GM13976 (cell line): ENCODE measurements around the gene ARMH3.
A peak's percentile ranks its signal among the peaks of the same experiment; 100 is the strongest.

Experiments
- DNase-seq: peaks from one replicate; pipeline ENCODE4 v3.0.0; 2012; ENCODE audit warnings: low spot score
- in situ Hi-C: fragments of 300-500 bp; cut with MboI; formaldehyde crosslinking; loops from one replicate; pipeline ENCODE4 v1.12.0; 2022; ENCODE audit warnings: low sequenced_read_pairs, mixed read lengths, inconsistent platforms; ENCODE audit not compliant: unreplicated experiment
- TF ChIP-seq, protein P1 (sequence below): IDR thresholded peaks from 2 replicates; pipeline ENCODE4 v1.5.1; 2012; ENCODE audit warnings: borderline replicate concordance, mild to moderate bottlenecking; ENCODE audit not compliant: insufficient read depth; ENCODE audit errors: extremely low read depth, missing control alignments, control extremely low read depth

The ARMH3 gene

DNA sequence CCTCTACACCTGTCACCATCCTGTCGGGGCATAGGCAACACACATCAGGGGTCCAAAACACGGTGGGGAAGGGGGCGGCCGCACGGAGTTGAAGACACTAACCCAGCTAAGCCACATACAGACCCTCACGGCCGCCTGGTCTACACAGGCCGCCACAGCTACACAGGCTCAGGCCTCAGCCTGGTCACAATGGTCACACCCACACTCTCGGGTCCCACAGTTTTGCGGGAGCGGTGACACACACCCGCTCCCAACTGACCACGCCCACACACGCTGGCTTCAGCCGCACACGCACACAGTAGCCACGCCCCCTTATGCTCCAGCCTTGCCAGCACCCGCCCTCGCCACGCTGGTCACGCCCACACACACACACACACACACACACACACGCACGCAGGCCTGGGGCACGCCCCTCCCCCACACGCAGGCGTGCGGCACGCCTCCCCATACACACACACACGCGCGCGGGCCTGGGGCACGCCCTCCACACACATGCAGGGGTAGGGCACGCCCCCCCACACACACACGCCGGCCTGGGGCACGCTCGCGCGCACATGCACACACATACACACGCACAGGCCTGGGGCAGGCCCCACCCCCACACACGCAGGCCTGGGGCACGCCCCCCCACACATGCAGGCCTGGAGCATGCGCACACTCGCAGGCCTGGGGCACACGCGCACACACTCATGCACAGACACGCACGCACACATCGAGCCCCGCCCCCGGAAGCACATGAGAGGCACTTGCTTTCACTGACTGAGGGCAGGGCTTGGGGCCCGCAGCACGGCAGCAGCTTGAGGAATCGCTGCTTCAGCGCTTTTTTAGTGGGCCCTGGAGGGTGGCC lies 225.4 kb downstream of the ARMH3 start:
- peak; percentile 90 for DNase-seq
- in situ Hi-C loops, result no loop called here

DNA sequence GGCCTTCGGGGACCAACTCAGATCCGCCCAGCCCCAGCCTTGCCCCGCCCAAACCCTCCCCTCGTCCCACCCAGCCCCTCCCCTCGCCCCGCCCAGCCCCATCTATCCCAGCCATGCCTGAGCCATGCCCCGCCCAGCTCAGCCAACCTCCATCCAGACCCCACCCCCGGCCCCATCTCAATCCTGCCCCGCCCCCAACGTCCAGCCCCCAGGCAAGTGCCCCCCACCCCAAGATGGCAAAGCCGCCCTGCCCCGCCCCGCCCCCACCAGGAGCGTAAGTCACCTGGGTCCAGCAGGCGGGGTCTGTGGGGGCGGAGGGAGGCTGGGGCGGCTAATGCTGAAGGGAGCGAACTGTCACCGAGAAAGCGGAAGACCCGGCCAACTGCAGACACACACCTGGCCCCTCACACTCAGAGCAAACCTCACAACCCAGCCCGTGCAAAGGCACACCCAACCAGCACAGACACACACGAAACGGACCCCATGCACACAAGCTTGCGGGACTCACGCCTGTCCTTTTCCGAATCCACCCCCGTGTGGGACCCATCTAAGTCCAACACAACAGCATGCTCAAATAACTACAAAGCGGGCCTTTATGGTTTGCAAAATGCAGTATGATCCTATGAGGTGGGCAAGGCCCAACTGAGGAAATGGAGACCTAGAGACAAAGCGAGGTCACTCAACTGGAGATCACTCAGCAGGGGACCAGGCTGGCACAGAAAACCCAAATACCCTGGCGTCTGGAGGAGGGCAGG lies 226.2 kb downstream of the ARMH3 start:
- TF ChIP-seq, protein P1, sequence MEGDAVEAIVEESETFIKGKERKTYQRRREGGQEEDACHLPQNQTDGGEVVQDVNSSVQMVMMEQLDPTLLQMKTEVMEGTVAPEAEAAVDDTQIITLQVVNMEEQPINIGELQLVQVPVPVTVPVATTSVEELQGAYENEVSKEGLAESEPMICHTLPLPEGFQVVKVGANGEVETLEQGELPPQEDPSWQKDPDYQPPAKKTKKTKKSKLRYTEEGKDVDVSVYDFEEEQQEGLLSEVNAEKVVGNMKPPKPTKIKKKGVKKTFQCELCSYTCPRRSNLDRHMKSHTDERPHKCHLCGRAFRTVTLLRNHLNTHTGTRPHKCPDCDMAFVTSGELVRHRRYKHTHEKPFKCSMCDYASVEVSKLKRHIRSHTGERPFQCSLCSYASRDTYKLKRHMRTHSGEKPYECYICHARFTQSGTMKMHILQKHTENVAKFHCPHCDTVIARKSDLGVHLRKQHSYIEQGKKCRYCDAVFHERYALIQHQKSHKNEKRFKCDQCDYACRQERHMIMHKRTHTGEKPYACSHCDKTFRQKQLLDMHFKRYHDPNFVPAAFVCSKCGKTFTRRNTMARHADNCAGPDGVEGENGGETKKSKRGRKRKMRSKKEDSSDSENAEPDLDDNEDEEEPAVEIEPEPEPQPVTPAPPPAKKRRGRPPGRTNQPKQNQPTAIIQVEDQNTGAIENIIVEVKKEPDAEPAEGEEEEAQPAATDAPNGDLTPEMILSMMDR, result no peak
- in situ Hi-C loops, result no loop called here
- DNase-seq, result peak; percentile 97

More for the DNA sequence above, 225.4 kb downstream of the ARMH3 start:
- TF ChIP-seq, protein P1, result no peak

DNA sequence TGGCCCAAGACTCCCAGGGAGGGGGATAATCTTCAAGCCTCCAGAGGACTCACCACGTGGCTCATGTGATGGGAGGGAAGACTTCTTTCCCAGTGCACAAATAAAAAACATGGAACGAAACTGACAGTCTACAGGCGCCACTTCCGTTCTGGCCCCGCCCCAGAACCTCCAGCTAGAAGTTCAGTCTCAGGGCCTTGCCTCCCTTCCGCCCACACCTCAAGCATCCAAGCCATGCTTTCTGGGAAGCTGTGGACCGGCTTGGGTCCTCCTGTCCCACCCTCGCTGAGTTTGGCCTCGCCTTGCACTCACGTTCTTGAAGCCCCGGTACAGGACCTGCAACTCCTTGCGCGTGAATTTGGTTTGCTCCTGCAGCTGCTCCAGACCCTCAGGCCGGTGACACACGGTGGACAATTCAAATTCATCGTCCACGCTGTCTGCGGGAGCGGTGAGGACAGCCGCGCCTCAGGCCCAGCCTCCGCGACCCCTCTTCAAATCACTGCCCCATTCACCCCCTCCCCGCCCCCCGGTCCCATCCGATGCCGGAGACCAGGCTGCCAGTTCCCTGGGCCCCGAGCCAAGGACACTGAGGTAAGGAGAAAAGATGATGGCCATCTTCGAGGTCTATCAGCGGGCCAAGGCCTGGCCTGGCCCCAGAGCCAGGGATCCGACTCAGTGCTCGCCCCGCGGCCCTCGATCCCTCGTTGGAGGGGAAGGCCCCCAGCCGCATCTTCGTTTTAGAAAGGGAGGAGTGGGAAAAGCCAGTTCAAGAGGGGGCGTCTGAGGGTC lies 227.0 kb downstream of the ARMH3 start:
- no peak for DNase-seq
- in situ Hi-C loops, result no loop called here
- TF ChIP-seq, protein P1, result no peak

DNA sequence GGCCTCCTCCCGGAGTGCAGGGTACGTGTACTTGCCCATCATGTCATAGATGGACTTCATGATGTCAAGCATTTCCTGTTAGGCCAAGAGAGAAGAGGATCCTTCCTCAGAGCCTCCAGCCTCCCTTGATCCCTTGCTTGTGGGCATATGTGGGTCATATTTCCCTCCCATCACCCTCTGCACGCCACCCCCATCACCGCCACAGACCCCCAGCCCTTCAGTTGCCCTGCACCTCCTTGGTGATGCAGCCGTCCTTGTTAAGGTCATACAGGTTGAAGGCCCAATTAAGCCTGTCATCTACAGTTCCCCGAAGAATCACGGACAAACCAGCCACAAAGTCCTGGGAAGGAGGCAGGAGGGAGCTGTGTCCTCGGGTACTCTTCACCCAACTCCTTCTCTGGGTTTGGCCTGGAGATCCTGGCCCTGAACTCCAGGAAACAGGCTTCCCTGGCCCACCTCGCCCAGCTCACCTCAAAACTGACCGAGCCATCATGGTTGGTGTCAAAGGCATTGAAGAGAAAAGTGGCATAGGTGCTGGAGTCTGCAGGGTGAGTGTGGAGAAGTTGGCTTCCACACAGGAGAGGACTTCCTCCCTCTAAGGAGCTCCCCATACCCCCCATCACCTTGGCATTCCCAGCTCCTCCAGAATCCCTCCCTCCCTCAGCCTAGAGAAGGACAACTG lies 227.9 kb downstream of the ARMH3 start:
- in situ Hi-C loops, result no loop called here

DNA sequence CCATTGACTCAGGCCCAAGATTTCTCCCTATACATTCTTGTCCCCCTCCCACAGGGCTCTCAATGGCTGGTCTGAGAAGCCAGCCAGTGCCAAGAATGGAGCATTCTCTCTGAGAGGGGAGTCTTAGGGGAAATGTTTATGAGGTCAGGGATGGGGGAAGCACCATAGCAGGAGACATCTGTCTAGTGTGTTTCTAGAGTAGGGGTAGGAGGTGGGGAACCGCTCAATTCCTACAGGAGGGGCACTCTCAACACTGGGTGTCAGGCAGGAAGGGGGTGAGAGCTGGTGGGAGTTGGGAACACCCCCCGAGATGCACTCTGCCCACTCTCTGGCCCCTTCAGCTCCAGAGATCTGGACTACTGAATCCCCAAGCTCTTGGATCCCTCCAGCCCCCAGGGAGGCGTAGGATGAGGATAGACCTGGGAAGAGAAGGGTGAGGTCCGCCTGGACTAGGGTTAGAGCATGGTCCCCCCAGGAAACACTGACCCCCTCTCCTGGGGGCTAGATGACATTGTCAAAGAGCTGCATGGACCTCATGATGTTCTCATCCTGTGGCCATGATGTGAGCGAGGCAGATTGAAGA lies 229.0 kb downstream of the ARMH3 start:
- TF ChIP-seq, protein P1, result no peak
- DNase-seq, result no peak
- in situ Hi-C loops, result no loop called here

More for the DNA sequence above, 227.9 kb downstream of the ARMH3 start:
- no peak for DNase-seq
- TF ChIP-seq, protein P1, result no peak
